ENCODE measurements around the gene ARG2.

DNA sequence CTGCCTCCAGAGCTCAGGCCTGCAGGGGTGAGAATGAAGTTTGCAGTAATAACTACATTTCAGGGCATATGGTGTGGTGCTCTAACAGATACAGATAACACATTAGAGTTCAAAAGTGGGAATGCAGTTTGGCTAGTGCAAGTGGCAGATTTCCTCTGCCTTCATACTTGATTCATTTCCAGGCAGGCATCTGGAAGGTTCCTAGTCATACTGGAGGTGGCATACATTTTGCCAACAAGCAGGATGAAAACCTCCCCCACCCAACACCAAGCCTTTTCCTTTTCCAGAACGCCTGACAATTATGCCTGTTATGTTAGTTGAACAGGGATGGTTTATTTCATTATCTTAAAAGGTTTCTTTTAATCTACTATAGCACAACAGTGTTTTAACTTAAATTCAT, 30.4 kb downstream of the ARG2 start:
- no peak for TF ChIP-seq ZNF589 (CRISPR knock-in tag; IDR thresholded peaks at IDR 0.05; ENCODE audit: low read depth)
- no peak for TF ChIP-seq CBX5 (IDR thresholded peaks at IDR 0.05; ENCODE audit: borderline replicate concordance, low read depth)
- TF ChIP-seq ZNF384 (IDR thresholded peaks at IDR 0.05; ENCODE audit: low read depth, low read length): no peak
- no peak for TF ChIP-seq PHB (CRISPR knock-in tag; IDR thresholded peaks at IDR 0.05)
- TF ChIP-seq EZH2 (IDR thresholded peaks at IDR 0.05; ENCODE audit: borderline replicate concordance, low read depth, low read length): no peak
- TF ChIP-seq POLR2AphosphoS2 (IDR thresholded peaks at IDR 0.05; ENCODE audit: low read length): no peak
- TF ChIP-seq POLR2A (conservative IDR thresholded peaks at IDR 0.05): no peak
- TF ChIP-seq, protein P1, sequence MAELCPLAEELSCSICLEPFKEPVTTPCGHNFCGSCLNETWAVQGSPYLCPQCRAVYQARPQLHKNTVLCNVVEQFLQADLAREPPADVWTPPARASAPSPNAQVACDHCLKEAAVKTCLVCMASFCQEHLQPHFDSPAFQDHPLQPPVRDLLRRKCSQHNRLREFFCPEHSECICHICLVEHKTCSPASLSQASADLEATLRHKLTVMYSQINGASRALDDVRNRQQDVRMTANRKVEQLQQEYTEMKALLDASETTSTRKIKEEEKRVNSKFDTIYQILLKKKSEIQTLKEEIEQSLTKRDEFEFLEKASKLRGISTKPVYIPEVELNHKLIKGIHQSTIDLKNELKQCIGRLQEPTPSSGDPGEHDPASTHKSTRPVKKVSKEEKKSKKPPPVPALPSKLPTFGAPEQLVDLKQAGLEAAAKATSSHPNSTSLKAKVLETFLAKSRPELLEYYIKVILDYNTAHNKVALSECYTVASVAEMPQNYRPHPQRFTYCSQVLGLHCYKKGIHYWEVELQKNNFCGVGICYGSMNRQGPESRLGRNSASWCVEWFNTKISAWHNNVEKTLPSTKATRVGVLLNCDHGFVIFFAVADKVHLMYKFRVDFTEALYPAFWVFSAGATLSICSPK (IDR thresholded peaks at IDR 0.05; ENCODE audit: borderline replicate concordance): no peak
- TF ChIP-seq, protein P2, sequence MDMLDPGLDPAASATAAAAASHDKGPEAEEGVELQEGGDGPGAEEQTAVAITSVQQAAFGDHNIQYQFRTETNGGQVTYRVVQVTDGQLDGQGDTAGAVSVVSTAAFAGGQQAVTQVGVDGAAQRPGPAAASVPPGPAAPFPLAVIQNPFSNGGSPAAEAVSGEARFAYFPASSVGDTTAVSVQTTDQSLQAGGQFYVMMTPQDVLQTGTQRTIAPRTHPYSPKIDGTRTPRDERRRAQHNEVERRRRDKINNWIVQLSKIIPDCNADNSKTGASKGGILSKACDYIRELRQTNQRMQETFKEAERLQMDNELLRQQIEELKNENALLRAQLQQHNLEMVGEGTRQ (CRISPR knock-in tag; IDR thresholded peaks at IDR 0.05): no peak
- TF ChIP-seq, protein P3, sequence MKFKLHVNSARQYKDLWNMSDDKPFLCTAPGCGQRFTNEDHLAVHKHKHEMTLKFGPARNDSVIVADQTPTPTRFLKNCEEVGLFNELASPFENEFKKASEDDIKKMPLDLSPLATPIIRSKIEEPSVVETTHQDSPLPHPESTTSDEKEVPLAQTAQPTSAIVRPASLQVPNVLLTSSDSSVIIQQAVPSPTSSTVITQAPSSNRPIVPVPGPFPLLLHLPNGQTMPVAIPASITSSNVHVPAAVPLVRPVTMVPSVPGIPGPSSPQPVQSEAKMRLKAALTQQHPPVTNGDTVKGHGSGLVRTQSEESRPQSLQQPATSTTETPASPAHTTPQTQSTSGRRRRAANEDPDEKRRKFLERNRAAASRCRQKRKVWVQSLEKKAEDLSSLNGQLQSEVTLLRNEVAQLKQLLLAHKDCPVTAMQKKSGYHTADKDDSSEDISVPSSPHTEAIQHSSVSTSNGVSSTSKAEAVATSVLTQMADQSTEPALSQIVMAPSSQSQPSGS (CRISPR knock-in tag; IDR thresholded peaks at IDR 0.05): no peak
- TF ChIP-seq, protein P4, sequence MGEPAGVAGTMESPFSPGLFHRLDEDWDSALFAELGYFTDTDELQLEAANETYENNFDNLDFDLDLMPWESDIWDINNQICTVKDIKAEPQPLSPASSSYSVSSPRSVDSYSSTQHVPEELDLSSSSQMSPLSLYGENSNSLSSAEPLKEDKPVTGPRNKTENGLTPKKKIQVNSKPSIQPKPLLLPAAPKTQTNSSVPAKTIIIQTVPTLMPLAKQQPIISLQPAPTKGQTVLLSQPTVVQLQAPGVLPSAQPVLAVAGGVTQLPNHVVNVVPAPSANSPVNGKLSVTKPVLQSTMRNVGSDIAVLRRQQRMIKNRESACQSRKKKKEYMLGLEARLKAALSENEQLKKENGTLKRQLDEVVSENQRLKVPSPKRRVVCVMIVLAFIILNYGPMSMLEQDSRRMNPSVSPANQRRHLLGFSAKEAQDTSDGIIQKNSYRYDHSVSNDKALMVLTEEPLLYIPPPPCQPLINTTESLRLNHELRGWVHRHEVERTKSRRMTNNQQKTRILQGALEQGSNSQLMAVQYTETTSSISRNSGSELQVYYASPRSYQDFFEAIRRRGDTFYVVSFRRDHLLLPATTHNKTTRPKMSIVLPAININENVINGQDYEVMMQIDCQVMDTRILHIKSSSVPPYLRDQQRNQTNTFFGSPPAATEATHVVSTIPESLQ (CRISPR knock-in tag; IDR thresholded peaks at IDR 0.05): no peak
- TF ChIP-seq, protein P5, sequence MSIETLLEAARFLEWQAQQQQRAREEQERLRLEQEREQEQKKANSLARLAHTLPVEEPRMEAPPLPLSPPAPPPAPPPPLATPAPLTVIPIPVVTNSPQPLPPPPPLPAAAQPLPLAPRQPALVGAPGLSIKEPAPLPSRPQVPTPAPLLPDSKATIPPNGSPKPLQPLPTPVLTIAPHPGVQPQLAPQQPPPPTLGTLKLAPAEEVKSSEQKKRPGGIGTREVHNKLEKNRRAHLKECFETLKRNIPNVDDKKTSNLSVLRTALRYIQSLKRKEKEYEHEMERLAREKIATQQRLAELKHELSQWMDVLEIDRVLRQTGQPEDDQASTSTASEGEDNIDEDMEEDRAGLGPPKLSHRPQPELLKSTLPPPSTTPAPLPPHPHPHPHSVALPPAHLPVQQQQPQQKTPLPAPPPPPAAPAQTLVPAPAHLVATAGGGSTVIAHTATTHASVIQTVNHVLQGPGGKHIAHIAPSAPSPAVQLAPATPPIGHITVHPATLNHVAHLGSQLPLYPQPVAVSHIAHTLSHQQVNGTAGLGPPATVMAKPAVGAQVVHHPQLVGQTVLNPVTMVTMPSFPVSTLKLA (conservative IDR thresholded peaks at IDR 0.05): no peak
